Liver (tissue), 9 donors: ENCODE measurements around the gene NDC80. TPM values are rescaled to one million over a fixed set of nuclear protein-coding genes. Genes with fewer than 3 reads are reported as not detected.
"Not testable (repeated sequence)": the region's sequence is repeated elsewhere in the genome, so short reads cannot be mapped to it uniquely, and the experiment has no call there.

Experiments
- DNase-seq: peaks from one replicate; pipeline ENCODE4 v3.0.0-alpha.2; 2017; ENCODE audit warnings: low spot score
- H3K27ac ChIP-seq, 2 donors: one replicate each; pipeline ENCODE4 v1.7.0; 2013; ENCODE audit warnings: inconsistent platforms in 2 of 2, low read length in 2 of 2, control low read depth in 1 of 2, low read depth in 1 of 2, mild to moderate bottlenecking in 1 of 2
- H3K27me3 ChIP-seq, 4 donors: one replicate each; pipeline versions ENCODE4 v1.6.1 to v1.7.0; 2013; ENCODE audit warnings: low read length in 3 of 4, inconsistent platforms in 1 of 4, mild to moderate bottlenecking in 1 of 4, moderate library complexity in 1 of 4; ENCODE audit not compliant: control insufficient read depth in 4 of 4, insufficient read depth in 4 of 4
- H3K36me3 ChIP-seq, 4 donors: one replicate each; pipeline versions ENCODE4 v1.6.1 to v1.7.0; 2013; ENCODE audit warnings: low read length in 3 of 4, mild to moderate bottlenecking in 3 of 4, low read depth in 1 of 4, moderate library complexity in 1 of 4; ENCODE audit not compliant: control insufficient read depth in 4 of 4, insufficient read depth in 3 of 4
- H3K4me1 ChIP-seq, 4 donors: one replicate each; pipeline versions ENCODE4 v1.6.1 to v1.7.0; 2013; ENCODE audit warnings: low read length in 3 of 4, mild to moderate bottlenecking in 3 of 4, moderate library complexity in 1 of 4; ENCODE audit not compliant: control insufficient read depth in 4 of 4, insufficient read depth in 4 of 4
- H3K4me3 ChIP-seq, 3 donors: one replicate each; pipeline versions ENCODE4 v1.6.1 to v1.7.0; 2013; ENCODE audit warnings: low read length in 3 of 3, control low read depth in 1 of 3, low read depth in 1 of 3, mild to moderate bottlenecking in 1 of 3
- H3K9ac ChIP-seq, 2 donors: one replicate each; pipeline ENCODE4 v1.7.0; 2013; ENCODE audit warnings: low read length in 2 of 2, mild to moderate bottlenecking in 2 of 2, moderate library complexity in 2 of 2, control low read depth in 1 of 2, low read depth in 1 of 2
- H3K9me3 ChIP-seq, 4 donors: one replicate each; pipeline versions ENCODE4 v1.6.1 to v1.7.0; 2013; ENCODE audit warnings: low read length in 3 of 4; ENCODE audit not compliant: control insufficient read depth in 4 of 4
- ATF3 ChIP-seq: IDR thresholded peaks from 2 replicates; pipeline ENCODE4 v1.6.1; 2016; ENCODE audit warnings: antibody characterized with exemption
- EGR1 ChIP-seq, 2 donors: IDR thresholded peaks; 2 replicates each; pipeline ENCODE4 v1.6.1; 2016 to 2018; ENCODE audit warnings: antibody characterized with exemption in 2 of 2, low read depth in 2 of 2
- FOXA2 ChIP-seq: IDR thresholded peaks from 2 replicates; pipeline ENCODE4 v1.6.1; 2016; ENCODE audit warnings: antibody characterized with exemption
- HNF4A ChIP-seq, 2 donors: conservative IDR thresholded peaks; 2 replicates each; pipeline ENCODE4 v1.6.1; 2016; ENCODE audit warnings: antibody characterized with exemption in 2 of 2, mild to moderate bottlenecking in 2 of 2
- JUND ChIP-seq, 2 donors: IDR thresholded peaks; 2 replicates each; pipeline ENCODE4 v1.6.1; 2016; ENCODE audit warnings: antibody characterized with exemption in 2 of 2
- NR2F2 ChIP-seq: IDR thresholded peaks from 2 replicates; pipeline ENCODE4 v1.6.1; 2016; ENCODE audit warnings: antibody characterized with exemption
- SP1 ChIP-seq: IDR thresholded peaks from 2 replicates; pipeline ENCODE4 v1.6.1; 2018; ENCODE audit warnings: antibody characterized with exemption, mild to moderate bottlenecking
- TAF1 ChIP-seq: conservative IDR thresholded peaks from 2 replicates; pipeline ENCODE4 v1.6.1; 2016; ENCODE audit warnings: antibody characterized with exemption, mild to moderate bottlenecking
- YY1 ChIP-seq: IDR thresholded peaks from 2 replicates; pipeline ENCODE4 v1.6.1; 2016; ENCODE audit warnings: antibody characterized with exemption, mild to moderate bottlenecking
- WGBS: extraction: QIAGEN DNeasy Blood & Tissue Kit; methylation state at CpG from one replicate; pipeline ENCODE4 v1.1.7; 2013; 5-methylcytosine and 5-hydroxymethylcytosine counted together
- polyA plus RNA-seq, 2 donors: library from polyadenylated mRNA; stranded (reverse) in 1 of 2; unstranded in 1 of 2; fragments of 200-250 nt in 1 of 2; fragments of >200 nt in 1 of 2; fragmentation: Nextera tagmentation in 1 of 2; extraction: Ambion mirVana in 1 of 2; gene quantifications; one replicate each; pipeline versions ENCODE4 v1.2.1 to v1.2.3, GENCODE V29; 2013 to 2015
- total RNA-seq, 2 donors: library from RNA; depleted of rRNA; stranded (reverse); fragments of >200 nt; gene quantifications; one replicate each; pipeline ENCODE4 v1.2.3, GENCODE V29; 2014
- TF ChIP-seq, protein P1 (sequence below): IDR thresholded peaks from 2 replicates; pipeline ENCODE4 v1.6.1; 2016; ENCODE audit warnings: antibody characterized with exemption, mild to moderate bottlenecking
- TF ChIP-seq, protein P2 (sequence below): fragments of 150-350 bp; IDR thresholded peaks from 2 replicates; pipeline ENCODE4 v1.5.1; 2017; ENCODE audit warnings: improper control_type of control experiment, low read depth, low read length; ENCODE audit not compliant: missing input control
- TF ChIP-seq, protein P3 (sequence below): IDR thresholded peaks from 2 replicates; pipeline ENCODE4 v1.6.1; 2016; ENCODE audit warnings: antibody characterized with exemption
- TF ChIP-seq, protein P4 (sequence below): IDR thresholded peaks from 2 replicates; pipeline ENCODE4 v1.6.1; 2016; ENCODE audit warnings: antibody characterized with exemption
- donor health status: healthy.
- donor health status: healthy.
- donor health status: healthy.
- donor health status: healthy.
- donor health status: healthy.

The NDC80 gene
- total and polyA plus RNA-seq, 4 donors = 0.08 to 33.8 (median 1.0) TPM

DNA sequence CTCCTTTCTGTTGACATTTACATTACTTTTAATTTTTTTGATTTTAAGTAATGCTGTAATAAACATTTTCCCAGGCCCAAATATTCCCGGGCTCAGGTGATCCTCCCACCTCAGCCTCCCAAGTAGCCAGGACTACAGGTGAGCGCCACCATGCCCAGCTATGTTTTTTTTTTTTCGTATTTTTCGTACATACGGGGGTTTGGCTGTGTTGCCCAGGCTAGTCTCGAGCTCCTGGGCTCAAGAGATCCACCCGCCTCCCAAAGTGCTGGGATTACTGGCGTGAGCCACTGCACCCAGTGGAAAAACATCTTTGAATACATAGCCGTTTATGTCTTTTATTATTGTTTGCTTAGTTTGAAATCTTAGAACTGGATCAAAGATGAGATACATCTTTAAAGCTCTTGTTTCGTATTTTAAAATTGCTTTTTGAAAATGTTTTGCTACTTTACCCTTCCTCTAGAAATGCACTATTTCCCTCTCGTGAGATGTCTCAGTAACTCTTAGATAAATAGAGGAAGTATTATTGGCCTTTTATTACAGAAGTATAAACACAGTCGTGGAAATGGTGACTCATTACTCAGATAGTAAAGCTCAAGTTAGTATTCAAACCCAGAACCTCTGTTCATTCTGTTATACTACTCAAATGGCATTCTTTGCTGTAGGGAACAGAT is 86.6 kb downstream of the NDC80 start:
- Histone ChIP-seq H3K9ac (no peak overlapping the region), H3K4me1 (peaks cover 5 to 16% (median 10%) of the 10 kb centered on the region in 4 donors), H3K4me3 (no peak overlapping the region), H3K36me3 (no peaks in the 10 kb centered on the region), H3K27me3 (no peaks in the 10 kb centered on the region), H3K9me3 (no peaks in the 10 kb centered on the region), H3K27ac (peak overlapping the region; percentile 57 to 96)
- no peak for TF ChIP-seq NR2F2
- peak; percentile 98 to 99 for TF ChIP-seq JUND (IDR thresholded peaks at IDR 0.05)
- peak; percentile 78 for TF ChIP-seq ATF3
- TF ChIP-seq, protein P1, sequence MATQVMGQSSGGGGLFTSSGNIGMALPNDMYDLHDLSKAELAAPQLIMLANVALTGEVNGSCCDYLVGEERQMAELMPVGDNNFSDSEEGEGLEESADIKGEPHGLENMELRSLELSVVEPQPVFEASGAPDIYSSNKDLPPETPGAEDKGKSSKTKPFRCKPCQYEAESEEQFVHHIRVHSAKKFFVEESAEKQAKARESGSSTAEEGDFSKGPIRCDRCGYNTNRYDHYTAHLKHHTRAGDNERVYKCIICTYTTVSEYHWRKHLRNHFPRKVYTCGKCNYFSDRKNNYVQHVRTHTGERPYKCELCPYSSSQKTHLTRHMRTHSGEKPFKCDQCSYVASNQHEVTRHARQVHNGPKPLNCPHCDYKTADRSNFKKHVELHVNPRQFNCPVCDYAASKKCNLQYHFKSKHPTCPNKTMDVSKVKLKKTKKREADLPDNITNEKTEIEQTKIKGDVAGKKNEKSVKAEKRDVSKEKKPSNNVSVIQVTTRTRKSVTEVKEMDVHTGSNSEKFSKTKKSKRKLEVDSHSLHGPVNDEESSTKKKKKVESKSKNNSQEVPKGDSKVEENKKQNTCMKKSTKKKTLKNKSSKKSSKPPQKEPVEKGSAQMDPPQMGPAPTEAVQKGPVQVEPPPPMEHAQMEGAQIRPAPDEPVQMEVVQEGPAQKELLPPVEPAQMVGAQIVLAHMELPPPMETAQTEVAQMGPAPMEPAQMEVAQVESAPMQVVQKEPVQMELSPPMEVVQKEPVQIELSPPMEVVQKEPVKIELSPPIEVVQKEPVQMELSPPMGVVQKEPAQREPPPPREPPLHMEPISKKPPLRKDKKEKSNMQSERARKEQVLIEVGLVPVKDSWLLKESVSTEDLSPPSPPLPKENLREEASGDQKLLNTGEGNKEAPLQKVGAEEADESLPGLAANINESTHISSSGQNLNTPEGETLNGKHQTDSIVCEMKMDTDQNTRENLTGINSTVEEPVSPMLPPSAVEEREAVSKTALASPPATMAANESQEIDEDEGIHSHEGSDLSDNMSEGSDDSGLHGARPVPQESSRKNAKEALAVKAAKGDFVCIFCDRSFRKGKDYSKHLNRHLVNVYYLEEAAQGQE = no peak
- TF ChIP-seq TAF1 = no peak
- TF ChIP-seq, protein P2, sequence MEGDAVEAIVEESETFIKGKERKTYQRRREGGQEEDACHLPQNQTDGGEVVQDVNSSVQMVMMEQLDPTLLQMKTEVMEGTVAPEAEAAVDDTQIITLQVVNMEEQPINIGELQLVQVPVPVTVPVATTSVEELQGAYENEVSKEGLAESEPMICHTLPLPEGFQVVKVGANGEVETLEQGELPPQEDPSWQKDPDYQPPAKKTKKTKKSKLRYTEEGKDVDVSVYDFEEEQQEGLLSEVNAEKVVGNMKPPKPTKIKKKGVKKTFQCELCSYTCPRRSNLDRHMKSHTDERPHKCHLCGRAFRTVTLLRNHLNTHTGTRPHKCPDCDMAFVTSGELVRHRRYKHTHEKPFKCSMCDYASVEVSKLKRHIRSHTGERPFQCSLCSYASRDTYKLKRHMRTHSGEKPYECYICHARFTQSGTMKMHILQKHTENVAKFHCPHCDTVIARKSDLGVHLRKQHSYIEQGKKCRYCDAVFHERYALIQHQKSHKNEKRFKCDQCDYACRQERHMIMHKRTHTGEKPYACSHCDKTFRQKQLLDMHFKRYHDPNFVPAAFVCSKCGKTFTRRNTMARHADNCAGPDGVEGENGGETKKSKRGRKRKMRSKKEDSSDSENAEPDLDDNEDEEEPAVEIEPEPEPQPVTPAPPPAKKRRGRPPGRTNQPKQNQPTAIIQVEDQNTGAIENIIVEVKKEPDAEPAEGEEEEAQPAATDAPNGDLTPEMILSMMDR = no peak
- TF ChIP-seq YY1 = peak; percentile 18
- TF ChIP-seq HNF4A (conservative IDR thresholded peaks at IDR 0.05) = no peak
- no peak for TF ChIP-seq SP1
- peak; percentile 35 to 42 for TF ChIP-seq EGR1 (IDR thresholded peaks at IDR 0.05; ENCODE audit: low read depth in 2 of 2)
- TF ChIP-seq, protein P3, sequence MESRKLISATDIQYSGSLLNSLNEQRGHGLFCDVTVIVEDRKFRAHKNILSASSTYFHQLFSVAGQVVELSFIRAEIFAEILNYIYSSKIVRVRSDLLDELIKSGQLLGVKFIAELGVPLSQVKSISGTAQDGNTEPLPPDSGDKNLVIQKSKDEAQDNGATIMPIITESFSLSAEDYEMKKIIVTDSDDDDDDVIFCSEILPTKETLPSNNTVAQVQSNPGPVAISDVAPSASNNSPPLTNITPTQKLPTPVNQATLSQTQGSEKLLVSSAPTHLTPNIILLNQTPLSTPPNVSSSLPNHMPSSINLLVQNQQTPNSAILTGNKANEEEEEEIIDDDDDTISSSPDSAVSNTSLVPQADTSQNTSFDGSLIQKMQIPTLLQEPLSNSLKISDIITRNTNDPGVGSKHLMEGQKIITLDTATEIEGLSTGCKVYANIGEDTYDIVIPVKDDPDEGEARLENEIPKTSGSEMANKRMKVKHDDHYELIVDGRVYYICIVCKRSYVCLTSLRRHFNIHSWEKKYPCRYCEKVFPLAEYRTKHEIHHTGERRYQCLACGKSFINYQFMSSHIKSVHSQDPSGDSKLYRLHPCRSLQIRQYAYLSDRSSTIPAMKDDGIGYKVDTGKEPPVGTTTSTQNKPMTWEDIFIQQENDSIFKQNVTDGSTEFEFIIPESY = peak; percentile 46
- TF ChIP-seq FOXA2 = no peak
- TF ChIP-seq, protein P4, sequence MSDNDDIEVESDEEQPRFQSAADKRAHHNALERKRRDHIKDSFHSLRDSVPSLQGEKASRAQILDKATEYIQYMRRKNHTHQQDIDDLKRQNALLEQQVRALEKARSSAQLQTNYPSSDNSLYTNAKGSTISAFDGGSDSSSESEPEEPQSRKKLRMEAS = peak; percentile 11
- DNase-seq = no peak
- 57% methylated on average over 12 of the region's 12 CpGs for WGBS

DNA sequence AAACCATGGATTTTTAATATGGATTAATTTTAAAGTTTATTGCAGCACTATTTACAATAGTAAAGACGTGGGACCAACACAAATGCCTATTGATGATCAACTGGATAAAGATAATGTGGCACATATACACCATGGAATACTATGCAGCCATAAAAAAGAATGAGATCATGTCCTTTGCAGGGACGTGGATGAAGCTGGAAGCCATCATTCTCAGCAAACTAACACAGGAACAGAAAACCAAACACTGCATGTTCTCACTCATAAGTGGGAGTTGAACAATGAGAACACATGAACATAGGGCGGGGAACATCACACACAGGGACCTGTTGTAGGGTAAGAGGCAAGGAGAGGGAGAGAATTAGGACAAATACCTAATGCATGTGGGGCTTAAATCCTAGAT is 89.5 kb downstream of the NDC80 start:
- H3K4me3 ChIP-seq, H3K9me3 ChIP-seq, H3K27me3 ChIP-seq, DNase-seq, H3K27ac ChIP-seq, H3K36me3 ChIP-seq, H3K9ac ChIP-seq: not testable (repeated sequence)
- peaks cover 5 to 16% (median 10%) of the 10 kb centered on the region in 4 donors for H3K4me1 ChIP-seq
- 96% methylated on average over 3 of the region's 3 CpGs for WGBS

DNA sequence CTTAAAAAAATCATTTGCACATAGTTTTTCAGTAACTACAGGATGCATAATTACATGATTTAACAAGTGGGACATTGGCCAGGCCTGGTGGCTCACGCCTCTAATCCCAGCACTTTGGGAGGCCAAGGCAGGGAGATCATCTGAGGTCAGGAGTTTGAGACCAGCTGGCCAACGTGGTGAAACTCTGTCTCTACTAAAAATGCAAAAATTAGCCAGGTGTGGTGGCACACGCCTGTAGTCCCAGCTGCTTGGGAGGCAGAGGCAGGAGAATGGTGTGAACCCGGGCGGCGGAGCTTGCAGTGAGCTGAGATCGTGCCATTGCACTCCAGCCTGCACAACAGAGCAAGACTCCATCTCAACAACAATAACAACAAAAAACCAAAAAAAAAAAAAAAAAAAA is 90.9 kb downstream of the NDC80 start:
- H3K27me3 ChIP-seq, DNase-seq, H3K9ac ChIP-seq, H3K27ac ChIP-seq, H3K36me3 ChIP-seq, H3K9me3 ChIP-seq, H3K4me3 ChIP-seq: not testable (repeated sequence)
- 92% methylated on average over 7 of the region's 7 CpGs for WGBS
- H3K4me1 ChIP-seq = peaks cover 5 to 12% (median 9%) of the 10 kb centered on the region in 4 donors
